HepG2 (cell line): Measurements from ENCODE around the gene FSCN2. TPM values are rescaled to one million over a fixed set of nuclear protein-coding genes. Genes with fewer than 3 reads are reported as not detected.

ENCODE experiments used
- CSRNP1 ChIP-seq: sonication (generic); formaldehyde crosslinking; IDR thresholded peaks from 2 replicates; pipeline ENCODE4 v1.8.1; 2023; ENCODE audit warnings: mild to moderate bottlenecking, missing genetic modification reagents
- JARID2 ChIP-seq: sonication (generic); formaldehyde crosslinking; IDR thresholded peaks from 2 replicates; pipeline ENCODE4 v1.8.1; 2023; ENCODE audit warnings: missing genetic modification reagents, inconsistent platforms; ENCODE audit not compliant: insufficient replicate concordance
- KAT8 ChIP-seq: IDR thresholded peaks from 2 replicates; pipeline ENCODE4 v1.6.1; 2016; ENCODE audit warnings: missing genetic modification reagents, missing compliant biosample characterization
- MYPOP ChIP-seq: sonication (generic); formaldehyde crosslinking; IDR thresholded peaks from 2 replicates; pipeline ENCODE4 v1.8.1; 2023; ENCODE audit warnings: mild to moderate bottlenecking, moderate library complexity, missing genetic modification reagents
- NFAT5 ChIP-seq: sonication (generic); formaldehyde crosslinking; IDR thresholded peaks from 2 replicates; pipeline ENCODE4 v1.4.0; 2020; ENCODE audit warnings: missing genetic modification reagents
- NFKBIZ ChIP-seq: IDR thresholded peaks from 2 replicates; pipeline ENCODE4 v1.6.1; 2018; ENCODE audit warnings: missing genetic modification reagents, missing compliant biosample characterization
- NFYB ChIP-seq: sonication (generic); formaldehyde crosslinking; IDR thresholded peaks from 2 replicates; pipeline ENCODE4 v1.4.0; 2020; ENCODE audit warnings: missing genetic modification reagents
- NR2C2 ChIP-seq: sonication (generic); formaldehyde crosslinking; IDR thresholded peaks from 2 replicates; pipeline ENCODE4 v1.4.0; 2020; ENCODE audit warnings: missing genetic modification reagents, mild to moderate bottlenecking, moderate library complexity, borderline replicate concordance
- SKIL ChIP-seq: sonication (generic); formaldehyde crosslinking; IDR thresholded peaks from 2 replicates; pipeline ENCODE4 v1.8.0; 2022; ENCODE audit warnings: missing genetic modification reagents, mild to moderate bottlenecking, moderate library complexity, borderline replicate concordance
- TRIM24 ChIP-seq: sonication (generic); formaldehyde crosslinking; IDR thresholded peaks from 2 replicates; pipeline ENCODE4 v1.8.0; 2022; ENCODE audit warnings: mild to moderate bottlenecking, missing genetic modification reagents
- XRCC5 ChIP-seq: fragments of 200-400 bp; formaldehyde crosslinking; optimal IDR thresholded peaks from 2 replicates; pipeline ENCODE3; 2017; ENCODE audit warnings: mild to moderate bottlenecking, low read length
- ZNF34 ChIP-seq: sonication (generic); formaldehyde crosslinking; IDR thresholded peaks from 2 replicates; pipeline ENCODE4 v1.4.0; 2020; ENCODE audit warnings: mild to moderate bottlenecking, missing genetic modification reagents, borderline replicate concordance
- ZNF501 ChIP-seq: sonication (generic); formaldehyde crosslinking; IDR thresholded peaks from 2 replicates; pipeline ENCODE4 v1.5.1; 2020; ENCODE audit warnings: mild to moderate bottlenecking, moderate library complexity, missing genetic modification reagents
- ZNF572 ChIP-seq: sonication (generic); formaldehyde crosslinking; IDR thresholded peaks from 2 replicates; pipeline ENCODE4 v1.5.1; 2020; ENCODE audit warnings: mild to moderate bottlenecking, missing genetic modification reagents
- ZNF614 ChIP-seq: IDR thresholded peaks from 2 replicates; pipeline ENCODE4 v1.6.1; 2018; ENCODE audit warnings: missing biosample characterization, missing genetic modification reagents, inconsistent platforms, borderline replicate concordance
- ZNF740 ChIP-seq: sonication (generic); formaldehyde crosslinking; IDR thresholded peaks from 2 replicates; pipeline ENCODE4 v1.4.0; 2020; ENCODE audit warnings: missing genetic modification reagents
- polyA plus RNA-seq, 8 experiments: library from polyadenylated mRNA; depleted of rRNA in 3 of 8; stranded (reverse) in 7 of 8; unstranded in 1 of 8; fragments of >200 nt; fragmentation: Illumina TruSeq in 4 of 8; extraction: Trizol in 4 of 8; gene quantifications; 2 replicates each; pipeline versions ENCODE4 v1.2.1 to v1.2.3, GENCODE V29; 2011 to 2016; ENCODE audit warnings: low read depth in 4 of 8, missing spikeins in 1 of 8, mixed read lengths in 1 of 8; ENCODE audit not compliant: insufficient read depth in 1 of 8
- total RNA-seq, 5 experiments: library from RNA; depleted of rRNA; stranded (reverse); fragments of >200 nt; fragmentation: Illumina TruSeq; extraction: Trizol; gene quantifications; 2 replicates each; pipeline ENCODE4 v1.2.3, GENCODE V29; 2016; ENCODE audit warnings: low read depth in 1 of 5

The FSCN2 gene
- total and polyA plus RNA-seq, 2 of the 13 experiments (the other 11 are each of a cell fraction or from before 2014, with no cell fraction given), result 0.09 TPM; not detected in 1

- no peak for TF ChIP-seq NFYB (CRISPR knock-in tag)
- TF ChIP-seq XRCC5, result peak; percentile 49
- TF ChIP-seq SKIL (CRISPR knock-in tag), result 0 out of 2 replicates have a peak, but pooled peaks have one; percentile 2
- TF ChIP-seq JARID2 (CRISPR knock-in tag), result peak; percentile 48
- no peak; the same call in 1 of the 2 replicates for TF ChIP-seq NR2C2 (CRISPR knock-in tag)
- peak; percentile 22; the same call in 1 of the 2 replicates for TF ChIP-seq MYPOP (CRISPR knock-in tag)
- TF ChIP-seq ZNF740 (CRISPR knock-in tag), result no peak
- 0 out of 2 replicates have a peak, but pooled peaks have one; percentile 21 for TF ChIP-seq NFAT5 (CRISPR knock-in tag)
- peak; percentile 21; the same call in 1 of the 2 replicates for TF ChIP-seq KAT8 (CRISPR knock-in tag)
- no peak for TF ChIP-seq ZNF614 (CRISPR knock-in tag)
- TF ChIP-seq ZNF34 (CRISPR knock-in tag), result no peak
- TF ChIP-seq CSRNP1 (CRISPR knock-in tag), result peak; percentile 77; the same call in 1 of the 2 replicates
- TF ChIP-seq NFKBIZ (CRISPR knock-in tag), result no peak
- peak; percentile 84 for TF ChIP-seq ZNF501 (CRISPR knock-in tag)
- no peak for TF ChIP-seq TRIM24
- peak; percentile 86; the same call in 1 of the 2 replicates for TF ChIP-seq ZNF572 (CRISPR knock-in tag)
Observed at GRCh38 chr17:81513753-81514488, 14.3 kb upstream of the FSCN2 start (continued).
